ENCODE measurements around the gene CXorf49B.

CXorf49B gene

GRCh38 chrX:71815121-71815905, 52.2 kb downstream of the CXorf49B start:
- no peak for DNase-seq (ENCODE audit: low read depth in 2 of 2, low spot score in 1 of 2)

GRCh38 chrX:71815906-71816156, 52.7 kb downstream of the CXorf49B start:
- DNase-seq (ENCODE audit: low read depth in 2 of 2, low spot score in 1 of 2) = no peak
